KOPT-K1 (cell line): ENCODE data around the gene PRRG2.

ENCODE experiments used
- H3K27ac ChIP-seq: fragments of 200-600 bp; sonication (generic); 2 replicates; pipeline ENCODE4 v1.5.1; 2016; ENCODE audit warnings: antibody characterized with exemption, mild to moderate bottlenecking, low read depth, low read length; ENCODE audit not compliant: poor library complexity, severe bottlenecking
- H3K36me3 ChIP-seq: fragments of 200-600 bp; sonication (generic); 2 replicates; pipeline ENCODE4 v1.5.1; 2017; ENCODE audit warnings: antibody characterized with exemption, mild to moderate bottlenecking, low read length, moderate library complexity; ENCODE audit not compliant: insufficient read depth
- H3K9me3 ChIP-seq: fragments of 200-600 bp; sonication (generic); 2 replicates; pipeline ENCODE4 v1.5.1; 2017; ENCODE audit warnings: antibody characterized with exemption, low read length, mild to moderate bottlenecking; ENCODE audit not compliant: insufficient read depth, poor library complexity, severe bottlenecking

Gene PRRG2

GRCh38 chr19:49570138-49570856 is 10.8 kb upstream of the PRRG2 start:
- H3K27ac ChIP-seq = no peak overlapping the region
- peaks cover 20% of the 10 kb centered on the region for H3K36me3 ChIP-seq
- no peaks in the 10 kb centered on the region for H3K9me3 ChIP-seq

- H3K36me3 ChIP-seq = peaks cover 27% of the 10 kb centered on the region
- H3K27ac ChIP-seq = no peak overlapping the region
- no peaks in the 10 kb centered on the region for H3K9me3 ChIP-seq
Observed at GRCh38 chr19:49570997-49571676, 10.0 kb upstream of the PRRG2 start.

DNA sequence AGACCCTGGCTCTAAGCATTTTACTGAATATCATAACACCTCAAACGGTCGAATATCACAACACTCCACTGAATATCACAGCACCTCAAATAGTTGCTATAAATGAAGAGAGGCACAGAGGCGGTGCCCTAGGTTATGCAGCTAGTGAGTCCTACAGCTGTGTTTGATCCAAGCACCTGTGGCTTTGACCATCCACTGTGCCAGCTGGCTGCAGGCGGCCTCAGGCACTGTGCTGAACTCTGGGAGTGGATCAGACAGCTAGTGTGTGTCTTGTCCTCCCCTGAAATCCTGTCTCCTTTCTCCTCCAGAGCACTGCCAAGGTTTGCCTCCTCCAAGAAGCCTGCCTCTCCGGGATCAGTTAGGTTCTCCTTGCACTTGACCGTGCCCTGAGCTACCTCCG is 8.1 kb upstream of the PRRG2 start:
- Histone ChIP-seq H3K36me3 (peaks cover 32% of the 10 kb centered on the region), H3K9me3 (no peaks in the 10 kb centered on the region), H3K27ac (no peak overlapping the region)

DNA sequence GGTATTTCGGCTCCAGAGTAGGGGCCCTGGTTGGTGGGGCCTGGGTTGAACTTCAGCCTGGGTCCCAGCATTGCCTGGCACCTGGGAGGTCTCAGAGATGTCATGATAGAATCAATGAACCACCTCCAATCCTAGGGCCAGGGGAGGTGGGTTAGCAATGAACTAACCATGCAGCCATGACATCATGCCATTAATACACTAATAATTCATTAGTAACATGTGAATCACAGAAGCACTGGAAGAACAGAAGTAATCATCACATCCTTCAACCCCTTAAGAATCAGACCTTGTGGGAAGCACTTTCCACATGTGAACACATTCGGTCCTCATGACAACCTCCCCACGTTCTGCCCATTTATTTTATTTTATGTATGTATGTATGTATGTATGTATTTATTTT is 7.7 kb upstream of the PRRG2 start:
- Histone ChIP-seq H3K9me3 (no peaks in the 10 kb centered on the region), H3K27ac (no peak overlapping the region), H3K36me3 (peaks cover 32% of the 10 kb centered on the region)

DNA sequence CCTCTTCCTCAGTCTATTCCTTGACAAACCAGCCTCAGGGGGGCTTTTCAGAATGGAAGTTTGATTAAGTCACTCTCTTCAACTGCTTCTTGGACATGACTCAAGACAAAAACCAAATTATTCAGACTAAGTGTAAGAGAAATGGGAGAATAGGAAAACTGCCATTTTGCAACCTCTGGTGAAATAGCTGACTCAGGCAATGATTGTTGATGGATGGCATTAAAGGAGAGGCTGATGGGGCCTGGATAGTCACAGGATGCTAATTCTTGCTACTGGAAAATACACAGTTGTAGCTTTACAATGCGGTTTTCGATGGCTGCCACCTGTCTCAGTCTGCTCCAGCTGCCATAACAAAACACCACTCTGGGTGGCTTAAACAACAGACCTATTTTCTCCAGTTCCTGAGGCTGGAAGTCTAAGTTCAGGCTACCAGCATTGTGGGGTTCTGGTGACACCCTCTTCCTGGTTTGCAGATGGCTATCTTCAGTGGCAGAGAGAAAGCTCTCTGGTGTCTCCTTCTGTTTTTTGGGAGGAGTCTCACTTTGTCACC is 6.8 kb upstream of the PRRG2 start:
- peaks cover 32% of the 10 kb centered on the region for H3K36me3 ChIP-seq
- H3K27ac ChIP-seq = no peak overlapping the region
- no peaks in the 10 kb centered on the region for H3K9me3 ChIP-seq

DNA sequence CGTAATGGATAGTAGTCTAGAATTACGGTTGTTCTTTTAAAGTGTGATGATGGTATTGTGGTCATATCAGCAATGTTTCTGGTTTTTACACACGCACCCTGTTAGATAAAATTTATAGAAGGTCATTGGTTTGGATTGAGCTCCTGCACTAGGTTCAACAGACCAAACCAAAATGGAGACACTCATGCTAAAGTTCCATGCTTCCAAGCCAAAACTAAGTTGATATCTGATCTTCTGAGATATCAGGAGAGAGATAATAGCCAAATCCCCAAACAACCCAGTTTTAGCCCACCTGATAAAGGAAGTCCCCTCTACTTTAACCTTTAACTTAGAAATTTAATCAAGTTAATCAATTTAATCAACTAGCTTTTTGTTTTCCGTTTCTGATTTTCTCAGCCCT is 1.9 kb upstream of the PRRG2 start:
- H3K9me3 ChIP-seq = no peaks in the 10 kb centered on the region
- H3K27ac ChIP-seq = peak overlapping the region; percentile 82
- H3K36me3 ChIP-seq = peaks cover 20% of the 10 kb centered on the region

GRCh38 chr19:49579947-49580263 is 1.2 kb upstream of the PRRG2 start:
- Histone ChIP-seq H3K27ac (peak overlapping the region; percentile 82), H3K9me3 (no peaks in the 10 kb centered on the region), H3K36me3 (peaks cover 14% of the 10 kb centered on the region; the same call in 1 of the 2 replicates)

- Histone ChIP-seq H3K36me3 (peaks cover 10% of the 10 kb centered on the region; the same call in 1 of the 2 replicates), H3K27ac (peak within 1 kb of the TSS; percentile 82), H3K9me3 (no peaks in the 10 kb centered on the region)
Observed at GRCh38 chr19:49580264-49581006, 681 bp upstream of the PRRG2 start, which contains the start of gene NOSIP. NOSIP (minus strand) TSS chr19:49580556; CDS start chr19:49560691, 19,865 bp downstream.

DNA sequence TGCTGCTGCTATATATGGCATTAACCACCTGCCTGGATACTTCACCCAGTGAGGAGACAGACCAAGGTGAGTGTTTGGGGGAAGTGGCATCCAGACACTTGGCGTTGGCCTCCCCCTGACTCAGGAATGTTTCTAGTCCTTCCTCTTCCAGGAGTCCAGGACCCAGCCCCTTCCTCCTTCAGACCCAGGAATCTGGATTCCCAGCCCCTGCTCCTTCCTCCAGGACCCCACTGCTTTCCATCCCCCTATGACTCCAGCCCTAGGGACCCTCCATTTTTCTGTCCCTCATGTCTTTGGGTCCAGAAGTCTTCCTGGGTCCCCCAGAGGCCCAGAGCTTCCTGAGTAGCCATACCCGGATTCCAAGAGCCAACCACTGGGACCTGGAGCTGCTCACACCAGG is 2.1 kb downstream of the PRRG2 start:
- no peak overlapping the region for H3K27ac ChIP-seq

GRCh38 chr19:49585023-49585422 is 3.9 kb downstream of the PRRG2 start:
- Histone ChIP-seq H3K9me3 (no peaks in the 10 kb centered on the region), H3K36me3 (no peaks in the 10 kb centered on the region), H3K27ac (no peak overlapping the region)

More for the DNA sequence above, 2.1 kb downstream of the PRRG2 start:
- no peaks in the 10 kb centered on the region for H3K36me3 ChIP-seq
- H3K9me3 ChIP-seq = no peaks in the 10 kb centered on the region

DNA sequence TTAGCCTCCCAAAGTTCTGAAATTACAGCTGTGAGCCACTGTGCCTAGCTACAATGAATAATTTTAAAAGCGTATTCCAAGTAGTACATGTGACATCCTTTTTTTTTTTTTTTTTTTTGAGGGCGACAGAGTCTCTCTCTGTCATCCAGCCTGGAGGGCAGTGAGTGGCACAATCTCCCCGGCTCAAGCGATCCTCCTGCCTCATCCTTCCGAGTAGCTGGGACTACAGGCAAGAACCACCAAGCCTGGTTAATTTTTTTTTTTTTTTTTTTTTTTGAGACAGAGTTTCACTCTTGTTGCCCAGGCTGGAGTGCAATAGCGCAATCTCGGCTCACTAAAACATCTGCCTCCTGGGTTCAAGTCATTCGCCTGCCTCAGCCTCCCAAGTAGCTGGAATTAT is 6.1 kb downstream of the PRRG2 start:
- Histone ChIP-seq H3K9me3 (no peaks in the 10 kb centered on the region), H3K36me3 (no peaks in the 10 kb centered on the region), H3K27ac (no peak overlapping the region)

DNA sequence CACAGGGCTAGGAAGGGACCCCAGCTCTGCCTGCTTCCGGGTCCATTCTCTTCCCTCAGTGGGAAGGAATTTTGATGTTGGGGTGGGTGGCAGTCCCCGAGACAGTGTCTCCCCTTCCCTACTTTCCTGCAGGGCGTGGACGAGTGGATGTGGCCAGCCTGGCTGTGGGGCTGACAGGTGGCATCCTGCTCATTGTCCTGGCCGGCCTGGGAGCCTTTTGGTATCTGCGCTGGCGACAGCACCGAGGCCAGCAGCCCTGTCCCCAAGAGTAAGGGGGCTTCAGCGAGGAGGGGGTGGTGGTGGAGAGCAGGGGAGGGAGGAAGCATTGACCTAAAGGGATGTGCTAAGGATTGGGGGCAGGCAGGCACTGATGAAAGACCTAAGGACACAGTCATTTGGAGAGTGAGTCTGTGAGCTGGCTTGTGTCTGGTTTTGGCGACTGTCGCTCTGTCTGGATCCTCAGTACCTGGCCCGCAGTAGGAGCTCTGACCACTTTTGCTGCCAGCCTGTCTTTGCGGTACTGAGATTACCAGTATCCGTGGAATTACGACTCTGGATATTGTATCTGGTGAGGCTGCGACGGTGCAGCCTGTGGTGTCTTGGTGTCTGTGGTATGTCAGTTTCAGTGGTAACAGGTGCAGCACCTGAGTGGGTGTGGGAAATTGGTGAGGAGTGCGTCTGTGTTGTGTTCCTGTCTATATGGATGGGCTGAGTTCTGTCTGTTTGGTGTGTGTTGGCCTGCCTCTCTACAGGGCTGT is 7.4 kb downstream of the PRRG2 start:
- Histone ChIP-seq H3K27ac (no peak overlapping the region), H3K36me3 (0 out of 2 replicates have a peak, but pooled peaks cover under 1% of the 10 kb centered on the region), H3K9me3 (no peaks in the 10 kb centered on the region)

GRCh38 chr19:49589502-49589905 is 8.4 kb downstream of the PRRG2 start:
- peaks cover 10% of the 10 kb centered on the region for H3K36me3 ChIP-seq
- H3K27ac ChIP-seq = no peak overlapping the region
- H3K9me3 ChIP-seq = no peaks in the 10 kb centered on the region

DNA sequence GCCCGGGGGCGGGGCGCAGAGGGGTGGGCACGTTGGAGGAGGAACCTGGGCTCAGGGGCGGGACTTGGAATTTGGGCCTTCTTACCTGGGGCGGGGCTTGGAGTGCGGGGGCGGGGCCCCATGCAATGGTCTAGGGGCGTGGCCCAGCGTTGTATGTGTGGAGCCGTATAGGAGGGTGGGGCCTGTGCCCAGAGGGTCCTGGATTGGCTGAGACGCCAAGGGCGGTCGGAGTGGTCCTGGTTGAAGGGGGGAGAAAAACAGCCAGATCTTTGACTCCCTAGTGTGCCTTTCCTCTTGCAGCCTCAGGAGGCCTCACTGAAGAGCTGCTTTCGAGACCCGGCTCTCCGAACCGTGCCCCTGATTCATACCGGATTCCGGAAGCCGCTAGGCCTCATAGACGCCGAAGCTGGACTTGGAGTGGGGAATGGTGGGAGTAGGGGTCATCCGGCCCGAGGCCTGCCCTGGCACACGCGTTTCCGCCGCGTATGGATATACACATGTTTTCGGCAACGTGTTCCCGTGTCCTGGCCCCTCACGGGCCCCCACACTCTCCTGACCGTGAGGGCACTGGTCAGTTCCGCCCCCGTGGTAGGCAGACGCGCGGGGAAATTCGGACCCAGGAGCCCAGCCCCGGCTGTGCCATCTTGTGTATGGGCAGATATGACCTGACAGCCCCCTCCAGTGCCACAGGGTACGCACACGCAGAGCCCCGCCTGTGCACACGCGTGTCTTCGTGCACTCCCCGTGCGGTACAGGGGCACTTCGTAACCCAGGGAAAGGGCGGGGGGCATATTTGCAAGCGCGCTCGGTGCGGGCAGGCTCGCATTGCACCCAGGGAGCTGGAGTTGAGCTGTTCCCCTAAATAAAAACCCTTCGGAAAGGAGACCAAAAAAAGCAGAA is 9.2 kb downstream of the PRRG2 start:
- Histone ChIP-seq H3K27ac (peak overlapping the region; percentile 97), H3K9me3 (no peaks in the 10 kb centered on the region), H3K36me3 (peaks cover 18% of the 10 kb centered on the region)
